ENCODE measurements around the gene HPGDS.
"Not testable (repeated sequence)": the region's sequence is repeated elsewhere in the genome, so short reads cannot be mapped to it uniquely, and the experiment has no call there.

HPGDS gene

DNA sequence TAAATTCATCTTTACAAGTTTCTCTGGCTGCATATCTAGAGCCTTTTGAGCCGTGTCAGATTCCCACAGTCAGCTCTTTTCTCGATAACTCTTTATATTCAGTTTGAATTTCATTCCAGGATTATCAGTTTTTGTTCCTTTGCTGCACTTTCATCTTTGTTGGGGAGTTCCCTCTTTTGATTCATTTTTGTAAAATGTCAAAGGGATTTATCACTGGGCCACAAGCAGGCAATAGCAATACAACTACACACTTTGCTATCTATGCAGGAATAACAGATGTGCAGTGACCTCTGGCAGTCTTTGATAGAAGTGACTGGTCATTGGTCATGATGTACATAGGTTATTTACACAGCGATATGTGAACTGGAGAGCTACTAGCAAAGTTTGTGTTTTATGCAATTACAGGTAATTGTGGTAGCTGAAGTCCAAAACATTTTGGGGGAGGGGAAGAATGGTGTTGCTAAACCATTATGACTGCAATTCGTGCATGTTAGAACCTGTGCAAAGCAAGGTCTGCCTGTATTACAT is 43.8 kb downstream of the HPGDS start:
- H3K4me1 ChIP-seq (ENCODE audit: control insufficient read depth in 1 of 2, insufficient read depth in 1 of 2, low read depth in 1 of 2, low read length in 1 of 2), result peaks cover 0 to 5% of the 10 kb centered on the region in 2 experiments
- H3K27ac ChIP-seq, result no peak overlapping the region
- H3K4me3 ChIP-seq (ENCODE audit: low read depth in 1 of 2, low read length in 1 of 2), result no peak overlapping the region
- H3K27me3 ChIP-seq, result no peaks in the 10 kb centered on the region
- H3K36me3 ChIP-seq, result no peaks in the 10 kb centered on the region
- TF ChIP-seq, protein P1, sequence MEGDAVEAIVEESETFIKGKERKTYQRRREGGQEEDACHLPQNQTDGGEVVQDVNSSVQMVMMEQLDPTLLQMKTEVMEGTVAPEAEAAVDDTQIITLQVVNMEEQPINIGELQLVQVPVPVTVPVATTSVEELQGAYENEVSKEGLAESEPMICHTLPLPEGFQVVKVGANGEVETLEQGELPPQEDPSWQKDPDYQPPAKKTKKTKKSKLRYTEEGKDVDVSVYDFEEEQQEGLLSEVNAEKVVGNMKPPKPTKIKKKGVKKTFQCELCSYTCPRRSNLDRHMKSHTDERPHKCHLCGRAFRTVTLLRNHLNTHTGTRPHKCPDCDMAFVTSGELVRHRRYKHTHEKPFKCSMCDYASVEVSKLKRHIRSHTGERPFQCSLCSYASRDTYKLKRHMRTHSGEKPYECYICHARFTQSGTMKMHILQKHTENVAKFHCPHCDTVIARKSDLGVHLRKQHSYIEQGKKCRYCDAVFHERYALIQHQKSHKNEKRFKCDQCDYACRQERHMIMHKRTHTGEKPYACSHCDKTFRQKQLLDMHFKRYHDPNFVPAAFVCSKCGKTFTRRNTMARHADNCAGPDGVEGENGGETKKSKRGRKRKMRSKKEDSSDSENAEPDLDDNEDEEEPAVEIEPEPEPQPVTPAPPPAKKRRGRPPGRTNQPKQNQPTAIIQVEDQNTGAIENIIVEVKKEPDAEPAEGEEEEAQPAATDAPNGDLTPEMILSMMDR (IDR thresholded peaks at IDR 0.05), result no peak
- H3K9me3 ChIP-seq, result no peaks in the 10 kb centered on the region

DNA sequence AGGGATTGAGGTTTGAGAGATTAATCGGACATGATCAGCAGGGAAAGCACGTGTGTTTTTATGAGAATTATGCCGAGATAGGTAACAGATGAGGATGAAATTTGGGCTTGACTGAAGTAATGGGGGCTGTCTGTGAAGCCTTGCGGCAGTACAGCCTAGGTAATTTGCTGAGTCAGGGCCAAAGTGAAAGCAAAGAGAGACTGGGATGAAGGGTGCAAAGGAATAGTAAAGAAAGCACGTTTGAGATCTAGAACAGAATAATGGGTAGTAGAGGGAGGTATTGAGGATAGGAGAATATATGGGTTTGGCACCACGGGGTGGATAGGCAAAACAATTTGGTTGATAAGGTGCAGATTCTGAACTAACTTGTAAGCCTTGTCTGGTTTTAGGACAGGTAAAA is 47.2 kb downstream of the HPGDS start:
- H3K27me3 ChIP-seq; H3K9me3 ChIP-seq; H3K36me3 ChIP-seq; H3K4me1 ChIP-seq (ENCODE audit: control insufficient read depth in 1 of 2, insufficient read depth in 1 of 2, low read depth in 1 of 2, low read length in 1 of 2); H3K27ac ChIP-seq: not testable (repeated sequence)
- H3K4me3 ChIP-seq (ENCODE audit: low read depth in 1 of 2, low read length in 1 of 2), result peak overlapping the region in 1 of 2 experiments; percentile 10

DNA sequence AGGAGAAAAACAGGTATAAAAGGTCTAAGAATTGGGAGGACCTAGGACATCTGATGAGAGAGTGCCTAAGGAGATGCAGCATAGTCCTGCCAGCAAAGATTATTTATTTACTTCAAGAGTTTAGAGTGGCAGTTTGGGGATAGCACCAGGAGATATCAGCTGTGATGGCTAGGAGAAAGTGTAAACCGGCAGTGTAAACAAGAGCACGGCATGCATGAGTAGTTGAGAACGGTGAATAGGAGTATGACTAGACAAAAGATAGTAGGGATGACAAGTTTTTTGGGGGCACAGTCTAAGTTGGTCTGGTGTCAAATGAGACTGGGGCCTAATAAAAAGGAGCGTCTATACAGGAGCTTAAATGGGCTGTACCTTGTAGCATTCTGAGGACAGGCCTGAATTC is 48.7 kb downstream of the HPGDS start:
- not testable (repeated sequence) for H3K4me1 ChIP-seq (ENCODE audit: control insufficient read depth in 1 of 2, insufficient read depth in 1 of 2, low read depth in 1 of 2, low read length in 1 of 2); H3K4me3 ChIP-seq (ENCODE audit: low read depth in 1 of 2, low read length in 1 of 2); H3K27me3 ChIP-seq; H3K9me3 ChIP-seq; H3K36me3 ChIP-seq; H3K27ac ChIP-seq

DNA sequence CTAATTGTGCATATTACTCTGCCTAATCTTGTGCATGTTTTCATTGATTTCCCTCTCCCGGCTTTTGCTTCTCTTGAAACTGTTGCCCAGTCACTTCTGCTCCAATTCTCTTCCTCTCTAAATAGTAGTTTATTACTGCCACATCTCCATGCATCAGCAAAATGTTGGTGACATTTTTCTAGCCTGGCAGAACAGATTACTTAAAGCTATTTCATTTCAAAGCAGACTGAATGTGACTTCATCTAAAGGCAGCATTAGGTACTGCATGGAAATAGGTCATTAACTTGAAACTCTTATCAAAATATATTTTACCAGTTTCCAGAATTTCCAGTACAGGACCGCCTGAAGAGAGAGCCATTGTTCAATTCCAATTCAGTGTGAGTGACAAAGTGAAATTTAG is 52.4 kb downstream of the HPGDS start:
- H3K36me3 ChIP-seq, result no peaks in the 10 kb centered on the region
- H3K27ac ChIP-seq, result no peak overlapping the region

DNA sequence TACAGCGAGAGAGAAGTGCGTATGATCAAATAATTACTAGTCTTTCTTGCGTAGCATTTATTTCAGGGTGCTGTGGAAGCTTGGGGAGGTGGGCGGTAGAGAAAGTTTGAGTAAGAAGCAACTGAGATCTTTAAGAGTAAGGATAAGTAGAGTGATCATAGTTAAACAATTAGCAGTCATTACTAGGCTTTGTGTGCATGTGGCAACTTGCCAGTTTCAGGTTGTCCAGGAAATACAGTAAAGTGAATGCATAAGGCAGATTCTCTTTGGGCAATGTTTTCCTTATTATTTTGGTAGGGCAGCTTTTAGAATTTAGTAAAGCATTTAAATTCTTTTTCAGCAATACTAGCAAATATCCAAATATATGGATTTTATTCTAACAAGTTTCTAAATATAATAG is 57.0 kb downstream of the HPGDS start:
- TF ChIP-seq, protein P1 (IDR thresholded peaks at IDR 0.05), result no peak
- no peak overlapping the region for H3K4me3 ChIP-seq (ENCODE audit: low read depth in 1 of 2, low read length in 1 of 2)

More for the DNA sequence above, 52.4 kb downstream of the HPGDS start:
- Histone ChIP-seq H3K4me3 (ENCODE audit: low read depth in 1 of 2, low read length in 1 of 2) (no peak overlapping the region), H3K9me3 (no peaks in the 10 kb centered on the region), H3K4me1 (ENCODE audit: control insufficient read depth in 1 of 2, insufficient read depth in 1 of 2, low read depth in 1 of 2, low read length in 1 of 2) (no peaks in the 10 kb centered on the region), H3K27me3 (no peaks in the 10 kb centered on the region)
- TF ChIP-seq, protein P1 (IDR thresholded peaks at IDR 0.05), result no peak

DNA sequence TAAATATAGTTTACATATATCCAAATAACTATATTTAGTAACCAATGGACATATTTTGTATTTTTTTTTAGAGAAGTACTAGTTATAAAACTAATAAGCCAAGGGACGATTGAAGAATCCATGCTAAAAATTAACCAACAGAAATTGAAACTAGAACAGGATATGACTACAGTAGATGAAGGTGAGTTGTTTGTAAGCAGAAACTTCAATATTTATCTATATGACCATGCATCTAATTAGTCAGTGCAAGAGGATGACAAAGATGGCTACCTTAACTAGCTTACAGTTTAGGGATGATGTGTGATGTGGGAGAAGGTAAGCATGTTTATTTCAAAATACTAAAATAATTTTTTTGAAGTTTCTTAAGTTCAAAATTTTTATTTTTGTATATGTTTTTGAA is 57.7 kb downstream of the HPGDS start:
- H3K9me3 ChIP-seq, result no peaks in the 10 kb centered on the region
- H3K4me3 ChIP-seq (ENCODE audit: low read depth in 1 of 2, low read length in 1 of 2), result no peak overlapping the region
- no peaks in the 10 kb centered on the region for H3K27me3 ChIP-seq
- H3K4me1 ChIP-seq (ENCODE audit: control insufficient read depth in 1 of 2, insufficient read depth in 1 of 2, low read depth in 1 of 2, low read length in 1 of 2), result no peaks in the 10 kb centered on the region
- H3K27ac ChIP-seq, result no peak overlapping the region
- peaks cover 18% of the 10 kb centered on the region for H3K36me3 ChIP-seq
- TF ChIP-seq, protein P1 (IDR thresholded peaks at IDR 0.05), result no peak

More for the DNA sequence above, 57.0 kb downstream of the HPGDS start:
- Histone ChIP-seq H3K9me3 (no peaks in the 10 kb centered on the region), H3K36me3 (peaks cover 16% of the 10 kb centered on the region), H3K4me1 (ENCODE audit: control insufficient read depth in 1 of 2, insufficient read depth in 1 of 2, low read depth in 1 of 2, low read length in 1 of 2) (no peaks in the 10 kb centered on the region), H3K27me3 (no peaks in the 10 kb centered on the region), H3K27ac (no peak overlapping the region)

DNA sequence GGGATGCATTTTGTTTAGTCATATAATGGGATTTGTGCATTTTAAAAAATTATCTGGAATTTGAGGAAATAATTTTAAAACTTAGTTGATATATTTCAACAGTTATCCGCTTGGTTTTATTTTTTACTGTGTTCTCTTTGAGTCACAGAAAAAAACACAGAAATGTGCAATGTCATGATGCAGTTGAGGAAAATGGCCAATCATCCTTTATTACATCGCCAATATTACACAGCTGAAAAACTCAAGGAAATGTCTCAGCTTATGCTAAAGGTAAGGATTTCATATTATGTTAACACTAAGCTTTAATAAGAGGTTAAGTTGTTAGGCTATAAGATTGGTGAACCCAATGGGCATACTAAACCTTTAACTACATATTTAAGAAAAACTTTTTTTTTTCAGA is 63.9 kb downstream of the HPGDS start:
- Histone ChIP-seq H3K27me3 (no peaks in the 10 kb centered on the region), H3K4me1 (ENCODE audit: control insufficient read depth in 1 of 2, insufficient read depth in 1 of 2, low read depth in 1 of 2, low read length in 1 of 2) (no peaks in the 10 kb centered on the region), H3K36me3 (peaks cover 24% of the 10 kb centered on the region), H3K4me3 (ENCODE audit: low read depth in 1 of 2, low read length in 1 of 2) (no peak overlapping the region), H3K27ac (no peak overlapping the region), H3K9me3 (no peaks in the 10 kb centered on the region)
- TF ChIP-seq, protein P1 (IDR thresholded peaks at IDR 0.05), result no peak
